Frontal cortex (tissue), 4 donors: ENCODE results near the gene BMPR2. TPM values are rescaled to one million over a fixed set of nuclear protein-coding genes. Genes with fewer than 3 reads are reported as not detected.
"Not testable (repeated sequence)": the region's sequence is repeated elsewhere in the genome, so short reads cannot be mapped to it uniquely, and the experiment has no call there.

Experiments used
- DNase-seq, 2 donors: peaks; one replicate each; pipeline ENCODE4 v3.0.0; 2012; ENCODE audit warnings: low spot score in 2 of 2
- FAIRE-seq: peaks from 2 replicates; lab custom pipeline; 2012; peaks lifted over from hg19 to GRCh38; lab: Jason Lieb, UNC
- total RNA-seq: library from RNA; depleted of rRNA; stranded (reverse); fragments of >200 nt; gene quantifications from one replicate; pipeline ENCODE4 v1.2.3, GENCODE V29; 2014
- donor health status: control.
- donor health status: control.
- donor health status: control.

Gene BMPR2
- total RNA-seq, 1 donor from 2014 or later: 74.6 TPM

GRCh38 chr2:202508686-202509085 is 132.6 kb downstream of the BMPR2 start:
- DNase-seq (no peak), FAIRE-seq (no peak)

- DNase-seq (no peak), FAIRE-seq (no peak)
Observed at GRCh38 chr2:202510911-202511310, 134.8 kb downstream of the BMPR2 start.

GRCh38 chr2:202512176-202512575 is 136.0 kb downstream of the BMPR2 start:
- DNase-seq (no peak), FAIRE-seq (no peak)

- FAIRE-seq: no peak
Observed at GRCh38 chr2:202514732-202515131, 138.6 kb downstream of the BMPR2 start.

GRCh38 chr2:202519453-202519852 is 143.3 kb downstream of the BMPR2 start:
- DNase-seq (no peak), FAIRE-seq (peak; percentile 34)

More at GRCh38 chr2:202514732-202515131, 138.6 kb downstream of the BMPR2 start:
- no peak for DNase-seq

GRCh38 chr2:202521470-202521869 is 145.3 kb downstream of the BMPR2 start:
- DNase-seq: no peak
- no peak for FAIRE-seq

GRCh38 chr2:202529389-202529788 is 153.3 kb downstream of the BMPR2 start:
- FAIRE-seq: no peak
- DNase-seq: no peak

- no peak for DNase-seq
- no peak for FAIRE-seq
Observed at GRCh38 chr2:202530038-202530437, 153.9 kb downstream of the BMPR2 start.

GRCh38 chr2:202535290-202535689 is 159.2 kb downstream of the BMPR2 start:
- not testable (repeated sequence) for DNase-seq, FAIRE-seq

- no peak for FAIRE-seq
- DNase-seq: no peak
Observed at GRCh38 chr2:202541137-202541536, 165.0 kb downstream of the BMPR2 start.

- DNase-seq: no peak
- no peak for FAIRE-seq
Observed at GRCh38 chr2:202542142-202542541, 166.0 kb downstream of the BMPR2 start.

GRCh38 chr2:202545523-202545922 is 169.4 kb downstream of the BMPR2 start:
- FAIRE-seq: no peak
- no peak for DNase-seq

GRCh38 chr2:202545931-202546330 is 169.8 kb downstream of the BMPR2 start:
- FAIRE-seq: no peak
- DNase-seq: no peak

GRCh38 chr2:202546499-202547141 is 170.5 kb downstream of the BMPR2 start:
- not testable (repeated sequence) for DNase-seq, FAIRE-seq

- no peak for FAIRE-seq
- no peak for DNase-seq
Observed at GRCh38 chr2:202548240-202548639, 172.1 kb downstream of the BMPR2 start.

GRCh38 chr2:202551000-202551399 is 174.9 kb downstream of the BMPR2 start:
- not testable (repeated sequence) for DNase-seq

GRCh38 chr2:202555356-202555755 is 179.2 kb downstream of the BMPR2 start:
- no peak for FAIRE-seq
- DNase-seq: no peak

More at GRCh38 chr2:202551000-202551399, 174.9 kb downstream of the BMPR2 start:
- not testable (repeated sequence) for FAIRE-seq

- DNase-seq: no peak
- FAIRE-seq: no peak
Observed at GRCh38 chr2:202560200-202560599, 184.1 kb downstream of the BMPR2 start.

GRCh38 chr2:202564226-202564625 is 188.1 kb downstream of the BMPR2 start:
- FAIRE-seq: no peak
- no peak for DNase-seq

- DNase-seq (no peak), FAIRE-seq (no peak)
Observed at GRCh38 chr2:202566286-202566685, 190.2 kb downstream of the BMPR2 start.

GRCh38 chr2:202574541-202574940 is 198.4 kb downstream of the BMPR2 start:
- DNase-seq: no peak
- FAIRE-seq: no peak

GRCh38 chr2:202575194-202575593 is 199.1 kb downstream of the BMPR2 start:
- not testable (repeated sequence) for FAIRE-seq

More at GRCh38 chr2:202575194-202575593, 199.1 kb downstream of the BMPR2 start:
- DNase-seq: not testable (repeated sequence)
